Measurements from ENCODE around the gene DNASE1L3. TPM values are rescaled to one million over a fixed set of nuclear protein-coding genes. Genes with fewer than 3 reads are reported as not detected.

DNASE1L3 gene
- total and polyA plus RNA-seq, 2 of the 13 experiments (the other 11 are each of a cell fraction or from before 2014, with no cell fraction given) = 0.86 to 1.7 TPM

- TF ChIP-seq TRAFD1 (CRISPR knock-in tag; IDR thresholded peaks at IDR 0.05; ENCODE audit: borderline replicate concordance) (no peak), NFE2 (CRISPR knock-in tag; IDR thresholded peaks at IDR 0.05) (no peak), MAF1 (CRISPR knock-in tag; IDR thresholded peaks at IDR 0.05; ENCODE audit: borderline replicate concordance) (no peak), PRDM15 (CRISPR knock-in tag; IDR thresholded peaks at IDR 0.05) (no peak), FIP1L1 (IDR thresholded peaks at IDR 0.05; ENCODE audit: borderline replicate concordance, insufficient read depth, low read depth, low read length) (no peak), ZNF652 (CRISPR knock-in tag; IDR thresholded peaks at IDR 0.05; ENCODE audit: borderline replicate concordance, low read depth) (no peak), SAP130 (CRISPR knock-in tag; IDR thresholded peaks at IDR 0.05; ENCODE audit: low read depth) (peak; percentile 53), ZHX2 (IDR thresholded peaks at IDR 0.05; ENCODE audit: low read depth) (no peak), ZHX2 (CRISPR knock-in tag; IDR thresholded peaks at IDR 0.05; ENCODE audit: borderline replicate concordance) (0 out of 2 replicates have a peak, but pooled peaks have one; percentile 19), ZBTB26 (CRISPR knock-in tag; IDR thresholded peaks at IDR 0.05; ENCODE audit: borderline replicate concordance) (peak; percentile 42; the same call in 1 of the 2 replicates), ATF4 (CRISPR knock-in tag; IDR thresholded peaks at IDR 0.05) (peak in 1 of 2 experiments; percentile 67; a peak in 2 of 4 replicates), PATZ1 (CRISPR knock-in tag; IDR thresholded peaks at IDR 0.05) (peak; percentile 96)
Observed at GRCh38 chr3:58191361-58191991, 19.3 kb downstream of the DNASE1L3 start (continued).
